IMR-90 (cell line): ENCODE results near the gene ARMC3. TPM values are rescaled to one million over a fixed set of nuclear protein-coding genes. Genes with fewer than 3 reads are reported as not detected.

ENCODE experiments used
- ATAC-seq: fragments of 200-7000 bp; cut with Tn5 transposase; 2 replicates; pipeline ENCODE4 v1.9.1; 2020; ENCODE audit warnings: low read depth, mild to moderate bottlenecking, moderate library complexity
- BruUV-seq: library from RNA; stranded (reverse); fragments of 400-500 nt; replicated peaks from 2 replicates; lab custom pipeline; 2021; lab: Mats Ljungman, UMichigan
- CTCF ChIA-PET: fragments of 300-600 bp; formaldehyde crosslinking; extraction: SDS; loops from one replicate; lab custom pipeline; 2021; ENCODE audit warnings: antibody characterized with exemption; lab: Yijun Ruan, JAX
- POLR2A ChIA-PET: fragments of 300-600 bp; sonication (Branson Sonifier 250); formaldehyde crosslinking; loops from one replicate; lab custom pipeline; 2022; ENCODE audit warnings: antibody characterized with exemption; ENCODE audit not compliant: unreplicated experiment; lab: Charles Lee
- DNase-seq: peaks from one replicate; pipeline ENCODE4 v3.0.0; 2013
- H2AFZ ChIP-seq: replicated peaks from 2 replicates; pipeline ENCODE3; 2013; ENCODE audit warnings: low read length, mild to moderate bottlenecking; ENCODE audit not compliant: poor library complexity
- H2AK5ac ChIP-seq: 2 replicates; pipeline ENCODE4 v1.6.1; 2013; ENCODE audit warnings: low read depth, low read length, inconsistent platforms
- H2AK9ac ChIP-seq: replicated peaks from 2 replicates; pipeline ENCODE3; 2013; ENCODE audit warnings: mild to moderate bottlenecking, low read depth, low read length, moderate library complexity; ENCODE audit not compliant: poor library complexity
- H2BK120ac ChIP-seq: 2 replicates; pipeline ENCODE4 v1.6.1; 2013; ENCODE audit warnings: low read depth, low read length, inconsistent platforms
- H2BK15ac ChIP-seq: 3 replicates; pipeline ENCODE4 v1.6.1; 2013; ENCODE audit warnings: low read depth, low read length, inconsistent platforms
- H2BK20ac ChIP-seq: 2 replicates; pipeline ENCODE4 v1.6.1; 2013; ENCODE audit warnings: low read depth, mild to moderate bottlenecking, inconsistent platforms, low read length, moderate library complexity
- H2BK5ac ChIP-seq: 2 replicates; pipeline ENCODE4 v1.6.1; 2013; ENCODE audit warnings: mild to moderate bottlenecking, low read depth, low read length, inconsistent platforms; ENCODE audit not compliant: poor library complexity, severe bottlenecking
- H3K14ac ChIP-seq: replicated peaks from 2 replicates; pipeline ENCODE4 v1.6.1; 2013; ENCODE audit warnings: low read depth, low read length, inconsistent platforms
- H3K18ac ChIP-seq: 2 replicates; pipeline ENCODE4 v1.6.1; 2013; ENCODE audit warnings: low read depth, low read length, control low read depth
- H3K23ac ChIP-seq: 2 replicates; pipeline ENCODE4 v1.6.1; 2013; ENCODE audit warnings: low read depth, low read length, inconsistent platforms
- H3K27ac ChIP-seq: 2 replicates; pipeline ENCODE4 v1.5.1; 2013; ENCODE audit warnings: mild to moderate bottlenecking, control low read depth, low read length; ENCODE audit not compliant: insufficient read depth
- H3K27me3 ChIP-seq: 2 replicates; pipeline ENCODE4 v1.6.1; 2013; ENCODE audit warnings: low read length; ENCODE audit not compliant: control insufficient read depth, insufficient read depth
- H3K36me3 ChIP-seq: 2 replicates; pipeline ENCODE4 v1.6.1; 2013; ENCODE audit warnings: low read length, mixed read lengths; ENCODE audit not compliant: control insufficient read depth, insufficient read depth
- H3K4ac ChIP-seq: 2 replicates; pipeline ENCODE4 v1.6.1; 2013; ENCODE audit warnings: low read depth, low read length, inconsistent platforms
- H3K4me1 ChIP-seq: 2 replicates; pipeline ENCODE4 v1.6.1; 2013; ENCODE audit warnings: low read length, mixed read lengths; ENCODE audit not compliant: control insufficient read depth, insufficient read depth
- H3K4me2 ChIP-seq: 2 replicates; pipeline ENCODE4 v1.6.1; 2013; ENCODE audit warnings: low read depth, mild to moderate bottlenecking, control low read depth, low read length, moderate library complexity
- H3K4me3 ChIP-seq: 2 replicates; pipeline ENCODE4 v1.5.1; 2013; ENCODE audit warnings: low read depth, mild to moderate bottlenecking, control low read depth, low read length, moderate library complexity; ENCODE audit not compliant: insufficient read depth
- H3K56ac ChIP-seq: 2 replicates; pipeline ENCODE4 v1.6.1; 2013; ENCODE audit warnings: low read length, inconsistent platforms; ENCODE audit not compliant: insufficient read depth; ENCODE audit errors: extremely low read depth
- H3K79me1 ChIP-seq, 2 experiments: 2 replicates each; pipeline ENCODE4 v1.6.1; 2013; ENCODE audit warnings: low read length in 2 of 2, inconsistent platforms in 1 of 2, low read depth in 1 of 2
- H3K9ac ChIP-seq: 2 replicates; pipeline ENCODE4 v1.6.1; 2013; ENCODE audit warnings: low read depth, low read length, control low read depth
- H3K9me1 ChIP-seq: 2 replicates; pipeline ENCODE4 v1.6.1; 2013; ENCODE audit warnings: low read length, inconsistent platforms; ENCODE audit not compliant: insufficient read depth
- H3K9me3 ChIP-seq: 2 replicates; pipeline ENCODE4 v1.6.1; 2013; ENCODE audit warnings: low read length; ENCODE audit not compliant: control insufficient read depth, insufficient read depth
- H4K20me1 ChIP-seq: 2 replicates; pipeline ENCODE4 v1.6.1; 2013; ENCODE audit warnings: low read length, inconsistent platforms; ENCODE audit not compliant: insufficient read depth
- H4K5ac ChIP-seq: 2 replicates; pipeline ENCODE4 v1.6.1; 2013; ENCODE audit warnings: mild to moderate bottlenecking, low read depth, low read length, control low read depth
- H4K8ac ChIP-seq, 2 experiments: 2 replicates each; pipeline ENCODE4 v1.6.1; 2013; ENCODE audit warnings: low read depth in 2 of 2, low read length in 2 of 2, control low read depth in 1 of 2, inconsistent platforms in 1 of 2
- H4K91ac ChIP-seq: 2 replicates; pipeline ENCODE4 v1.6.1; 2013; ENCODE audit warnings: low read depth, low read length, inconsistent platforms; ENCODE audit not compliant: insufficient read depth
- BHLHE40 ChIP-seq: fragments of 150-350 bp; IDR thresholded peaks from 2 replicates; pipeline ENCODE4 v1.6.1; 2016; ENCODE audit warnings: mild to moderate bottlenecking, low read depth, low read length
- ELK1 ChIP-seq: fragments of 150-350 bp; IDR thresholded peaks from 2 replicates; pipeline ENCODE4 v1.6.1; 2016; ENCODE audit warnings: low read depth, mild to moderate bottlenecking, low read length, moderate library complexity, borderline replicate concordance
- WGBS, 2 experiments: methylation state at CpG; one replicate each; pipeline versions ENCODE4 v1.1.5 to v1.1.7; 2013; ENCODE audit warnings: missing lambda C conversion rate in 2 of 2; ENCODE audit not compliant: insufficient read length in 1 of 2; ENCODE audit errors: extremely low coverage in 2 of 2; 5-methylcytosine and 5-hydroxymethylcytosine counted together
- dilution Hi-C: fragments of 300-500 bp; cut with HindIII; formaldehyde crosslinking; loops from one replicate; pipeline ENCODE4 v1.14.3; 2018; ENCODE audit warnings: low sequenced_read_pairs; ENCODE audit not compliant: unreplicated experiment
- in situ Hi-C: fragments of 300-500 bp; cut with MboI; formaldehyde crosslinking; loops from 3 replicates; pipeline ENCODE4 v1.14.3; 2019; ENCODE audit warnings: low sequenced_read_pairs, inconsistent platforms, mixed read lengths
- intact Hi-C: fragments of 100-400 bp; cut with micrococcal nuclease; formaldehyde crosslinking; loops from 2 replicates; pipeline ENCODE4 v1.10.0; 2022
- polyA plus RNA-seq, 3 experiments: library from polyadenylated mRNA; depleted of rRNA; stranded (reverse); fragments of >200 nt; gene quantifications; 2 replicates each; pipeline ENCODE4 v1.2.3, GENCODE V29; 2012; ENCODE audit warnings: low replicate concordance in 1 of 3
- total RNA-seq: library from RNA; depleted of rRNA; stranded (reverse); fragments of >200 nt; gene quantifications from 2 replicates; pipeline ENCODE4 v1.2.3, GENCODE V29; 2012

ARMC3 gene
- total and polyA plus RNA-seq, 2 of the 4 experiments (the other 2 are of a cell fraction): not detected

- Histone ChIP-seq H3K27me3 (peaks cover 3% of the 10 kb centered on the region), H2BK5ac (no peak overlapping the region), H3K18ac (no peak overlapping the region), H2BK120ac (no peak overlapping the region), H3K14ac (no peak overlapping the region), H4K91ac (no peak overlapping the region), H3K9me3 (no peaks in the 10 kb centered on the region), H2BK20ac (no peak overlapping the region), H4K8ac (no peak overlapping the region), H3K36me3 (no peaks in the 10 kb centered on the region), H2AK9ac (no peak overlapping the region), H2AK5ac (no peak overlapping the region), H2AFZ (no peak overlapping the region), H3K4ac (no peak overlapping the region), H3K9me1 (no peaks in the 10 kb centered on the region), H4K20me1 (no peaks in the 10 kb centered on the region), H2BK15ac (no peak overlapping the region), H4K5ac (no peak overlapping the region), H3K56ac (no peak overlapping the region), H3K27ac (no peak overlapping the region), H3K9ac (no peak overlapping the region), H3K79me1 (no peaks in the 10 kb centered on the region), H3K4me2 (no peak overlapping the region), H3K4me1 (no peaks in the 10 kb centered on the region), H3K23ac (no peak overlapping the region), H3K4me3 (no peak overlapping the region)
- POLR2A ChIA-PET: no interaction called here
- ATAC-seq: no peak
- no peak for DNase-seq
- no TSS peak for BruUV-seq
- TF ChIP-seq BHLHE40 (no peak), ELK1 (no peak)
- CTCF ChIA-PET: interaction anchor here (0.6 kb wide), 2 partner anchors 97 to 350 kb away, joined by 3 read pairs; no protein-coding TSS in a partner anchor
- dilution Hi-C loops (no loop called here), intact Hi-C loops (no loop called here), in situ Hi-C loops (no loop called here)
- no CpG with 5 or more reads among the region's 5 CpGs for WGBS, 2 experiments
These were observed 4.9 kb downstream of the ARMC3 start for GRCh38 chr10:22932626-22933370.
